ENCODE results near the gene CPEB3. TPM values are rescaled to one million over a fixed set of nuclear protein-coding genes. Genes with fewer than 3 reads are reported as not detected.

The CPEB3 gene
- total and polyA plus RNA-seq, 5 experiments from 2014 or later: 0.92 to 2.9 (median 1.4) TPM

- POLR2A ChIA-PET: no interaction called here
- ATAC-seq (no peak), DNase-seq (no peak)
- Mint-ChIP-seq H3K27me3 (no peaks in the 10 kb centered on the region), H3K9me3 (no peaks in the 10 kb centered on the region), H3K36me3 (peaks cover 0 to 4% (median 2%) of the 10 kb centered on the region in 3 donors), H3K4me3 (no peak overlapping the region), H3K4me1 (peaks cover 0 to 8% (median 1%) of the 10 kb centered on the region in 4 donors), H3K27ac (no peak overlapping the region)
Measured at GRCh38 chr10:92102601-92103213, 188.2 kb downstream of the CPEB3 start.

DNA sequence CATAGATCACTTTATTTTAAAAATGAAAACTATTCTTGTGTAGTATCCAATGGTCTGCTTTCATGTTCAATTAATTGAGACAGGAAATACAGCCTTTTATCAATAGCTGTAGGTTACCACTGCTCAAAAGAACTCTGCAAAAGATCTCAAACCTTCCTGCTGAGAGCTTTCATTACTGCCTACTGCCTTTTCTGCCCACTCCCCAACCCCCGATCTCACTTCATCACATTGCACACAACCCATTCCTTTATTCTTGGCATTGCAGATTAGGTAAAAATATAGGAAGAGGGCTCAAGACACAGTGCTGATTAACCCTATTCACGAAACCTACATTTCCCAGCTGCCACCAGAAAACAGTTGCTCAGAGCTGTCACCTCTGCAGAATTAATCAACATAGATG lies 195.9 kb downstream of the CPEB3 start:
- ATAC-seq (no peak), DNase-seq (no peak)
- Mint-ChIP-seq H3K36me3 (peaks cover 0 to 2% (median 0%) of the 10 kb centered on the region in 3 donors), H3K4me3 (no peak overlapping the region), H3K27ac (peak overlapping the region in 1 of 10 donors; percentile 26), H3K4me1 (peaks cover 0 to 2% (median 0%) of the 10 kb centered on the region in 4 donors), H3K27me3 (no peaks in the 10 kb centered on the region), H3K9me3 (no peaks in the 10 kb centered on the region)
- POLR2A ChIA-PET: no interaction called here

GRCh38 chr10:92091965-92092364 lies 198.9 kb downstream of the CPEB3 start:
- POLR2A ChIA-PET: no interaction called here
- Mint-ChIP-seq H3K9me3 (no peaks in the 10 kb centered on the region), H3K27ac (no peak overlapping the region), H3K36me3 (no peaks in the 10 kb centered on the region), H3K4me3 (no peak overlapping the region), H3K4me1 (peaks cover 0 to 2% (median 2%) of the 10 kb centered on the region in 4 donors), H3K27me3 (no peaks in the 10 kb centered on the region)
- ATAC-seq (no peak), DNase-seq (no peak)

DNA sequence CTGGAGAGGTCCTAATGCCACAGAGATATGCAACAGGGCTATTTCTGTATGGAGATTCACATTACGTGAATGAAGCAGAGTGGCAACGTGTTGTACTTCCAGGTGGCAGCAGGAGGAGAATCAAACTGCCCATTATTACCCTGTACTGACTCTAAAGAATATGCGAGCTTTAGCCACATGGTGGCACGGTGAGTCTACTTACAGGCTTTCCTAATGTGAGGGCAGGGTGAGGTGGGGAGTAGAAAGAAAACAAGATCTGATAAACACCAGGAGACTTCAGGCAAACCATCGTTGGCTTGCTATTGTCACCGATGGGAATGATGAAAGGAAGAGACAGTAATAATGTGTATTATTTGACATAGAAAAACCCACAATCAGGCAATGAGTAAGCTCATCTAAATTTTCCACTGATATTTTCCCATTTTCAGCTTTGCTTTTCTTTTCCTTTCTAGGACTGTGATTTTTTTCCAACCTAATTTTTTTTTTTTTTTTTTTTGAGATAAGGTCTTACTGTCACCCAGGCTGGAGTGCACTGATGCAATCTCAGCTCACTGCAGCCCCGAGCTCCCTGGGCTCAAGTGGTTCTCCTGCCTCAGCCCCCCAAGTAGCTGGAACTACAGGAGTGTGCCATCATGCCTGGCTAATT lies 203.0 kb downstream of the CPEB3 start:
- ATAC-seq (peak; percentile 89 to 90), DNase-seq (peak; percentile 5 to 70 (median 40))
- peaks cover 0 to 2% (median 0%) of the 10 kb centered on the region in 3 donors for H3K36me3 Mint-ChIP-seq
- no peaks in the 10 kb centered on the region for H3K9me3 Mint-ChIP-seq
- peaks cover 0 to 2% (median under 1%) of the 10 kb centered on the region in 4 donors for H3K4me1 Mint-ChIP-seq
- H3K4me3 Mint-ChIP-seq: no peak overlapping the region
- H3K27ac Mint-ChIP-seq: peak overlapping the region in 2 of 10 donors; percentile 73 to 78
- H3K27me3 Mint-ChIP-seq: no peaks in the 10 kb centered on the region
- POLR2A ChIA-PET: interaction anchor here (0.6 to 0.7 kb wide), 3 partner anchors 134 to 470 kb away, joined by 3 to 8 read pairs (median 3); no protein-coding TSS in a partner anchor

GRCh38 chr10:92082583-92083280 lies 208.1 kb downstream of the CPEB3 start:
- Mint-ChIP-seq H3K27ac (no peak overlapping the region), H3K36me3 (peaks cover 7 to 36% (median 9%) of the 10 kb centered on the region in 3 donors)

DNA sequence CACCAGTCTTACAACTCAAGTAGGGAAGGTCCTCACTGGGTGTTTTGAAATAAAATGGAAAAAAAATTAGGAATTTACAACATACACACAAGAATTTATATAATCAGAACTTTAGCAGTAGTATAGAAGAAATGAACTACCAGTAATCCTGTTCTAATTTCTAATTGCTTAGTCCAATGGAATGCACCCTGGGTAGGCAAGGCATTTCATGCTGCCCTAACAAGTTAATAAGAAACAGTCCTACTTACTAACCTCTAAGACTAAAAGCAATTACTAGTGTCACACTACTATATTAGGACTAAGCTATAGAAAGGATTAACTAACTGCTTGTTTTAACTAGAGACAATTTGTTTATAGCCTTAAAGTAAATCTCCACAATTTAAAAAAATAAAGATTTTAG lies 209.2 kb downstream of the CPEB3 start:
- no peaks in the 10 kb centered on the region for H3K9me3 Mint-ChIP-seq
- POLR2A ChIA-PET: no interaction called here
- DNase-seq (no peak), ATAC-seq (no peak)
- H3K27me3 Mint-ChIP-seq: no peaks in the 10 kb centered on the region
- no peak overlapping the region for H3K4me3 Mint-ChIP-seq
- H3K27ac Mint-ChIP-seq: no peak overlapping the region
- no peaks in the 10 kb centered on the region for H3K4me1 Mint-ChIP-seq
- peaks cover 7 to 41% (median 11%) of the 10 kb centered on the region in 3 donors for H3K36me3 Mint-ChIP-seq

More at GRCh38 chr10:92082583-92083280, 208.1 kb downstream of the CPEB3 start:
- DNase-seq (no peak), ATAC-seq (no peak)
- Mint-ChIP-seq H3K4me3 (no peak overlapping the region), H3K9me3 (no peaks in the 10 kb centered on the region), H3K27me3 (no peaks in the 10 kb centered on the region), H3K4me1 (no peaks in the 10 kb centered on the region)
- POLR2A ChIA-PET: no interaction called here

DNA sequence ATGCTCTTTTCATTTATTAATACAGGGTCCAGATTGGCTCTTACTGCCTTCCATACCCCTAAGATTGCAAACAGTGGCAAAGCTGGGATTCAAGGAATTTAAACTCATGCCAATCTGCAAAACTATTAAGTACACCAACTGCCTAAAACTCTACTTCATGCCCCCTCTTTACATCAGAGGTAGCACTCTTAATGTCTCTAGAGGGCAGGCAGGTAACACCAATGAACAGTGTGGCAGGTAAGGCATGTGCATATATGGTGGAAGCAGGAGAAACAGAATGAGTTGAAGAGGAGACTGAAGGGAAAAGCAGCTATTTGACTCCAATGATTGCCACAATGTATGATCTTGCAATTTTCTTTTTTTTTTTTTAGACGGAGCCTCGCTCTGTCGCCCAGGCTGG lies 210.6 kb downstream of the CPEB3 start:
- Mint-ChIP-seq H3K4me3 (no peak overlapping the region), H3K27ac (no peak overlapping the region), H3K9me3 (no peaks in the 10 kb centered on the region), H3K36me3 (peaks cover 7 to 41% (median 11%) of the 10 kb centered on the region in 3 donors), H3K27me3 (no peaks in the 10 kb centered on the region), H3K4me1 (peaks cover 0 to 2% (median 0%) of the 10 kb centered on the region in 4 donors)
- DNase-seq: no peak
- no peak for ATAC-seq
- POLR2A ChIA-PET: no interaction called here

DNA sequence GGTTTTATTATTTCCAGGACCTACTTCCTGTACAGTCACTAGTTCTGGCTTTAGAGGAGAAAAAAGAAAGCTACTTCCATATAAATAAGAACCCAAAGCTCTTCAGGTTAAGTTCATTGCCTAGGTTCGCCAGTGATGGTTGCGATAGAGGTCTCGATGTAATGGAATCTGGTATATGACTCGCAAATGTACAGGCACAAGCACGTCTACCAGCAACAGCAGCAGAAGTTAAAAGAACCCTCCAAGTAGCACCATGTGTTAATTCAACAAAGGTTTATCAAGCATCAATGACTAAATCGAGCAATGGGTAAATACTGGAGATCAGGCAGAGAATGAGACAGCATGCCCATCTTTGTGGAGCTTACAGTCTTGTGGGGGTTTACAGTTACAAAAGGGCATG lies 211.9 kb downstream of the CPEB3 start:
- no peak for ATAC-seq
- H3K36me3 Mint-ChIP-seq: peaks cover 7 to 39% (median 12%) of the 10 kb centered on the region in 3 donors
- H3K9me3 Mint-ChIP-seq: no peaks in the 10 kb centered on the region
- no peak overlapping the region for H3K27ac Mint-ChIP-seq
- peaks cover 0 to 2% (median 0%) of the 10 kb centered on the region in 4 donors for H3K4me1 Mint-ChIP-seq
- POLR2A ChIA-PET: no interaction called here
- H3K27me3 Mint-ChIP-seq: no peaks in the 10 kb centered on the region
- no peak for DNase-seq
- no peak overlapping the region for H3K4me3 Mint-ChIP-seq

DNA sequence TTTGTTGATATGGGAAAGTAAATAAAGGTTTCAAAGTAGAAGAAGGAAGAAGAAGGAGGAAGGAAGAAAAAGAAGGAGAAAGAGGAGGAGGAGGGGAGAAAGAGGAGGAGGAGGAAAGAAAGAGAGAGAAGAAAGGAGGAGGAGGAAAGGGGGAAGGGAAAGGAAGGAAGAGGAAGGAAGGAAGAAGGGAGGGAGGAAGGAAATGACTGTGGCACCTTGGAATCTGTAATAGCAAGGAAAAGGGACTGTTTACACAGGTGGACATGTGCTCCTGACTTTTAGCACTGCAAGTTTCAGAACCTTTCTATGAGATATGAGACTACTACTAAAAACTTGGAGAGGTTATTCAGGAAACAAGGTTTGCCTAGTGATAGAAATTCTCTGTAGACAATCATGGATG lies 214.2 kb downstream of the CPEB3 start:
- H3K27ac Mint-ChIP-seq: peak overlapping the region in 1 of 10 donors; percentile 30
- H3K36me3 Mint-ChIP-seq: peaks cover 7 to 37% (median 12%) of the 10 kb centered on the region in 3 donors
- peaks cover 0 to 2% (median 0%) of the 10 kb centered on the region in 4 donors for H3K4me1 Mint-ChIP-seq
- H3K27me3 Mint-ChIP-seq: no peaks in the 10 kb centered on the region
- ATAC-seq (no peak), DNase-seq (no peak)
- POLR2A ChIA-PET: no interaction called here
- H3K4me3 Mint-ChIP-seq: no peak overlapping the region
- no peaks in the 10 kb centered on the region for H3K9me3 Mint-ChIP-seq

GRCh38 chr10:92075829-92076228 lies 215.0 kb downstream of the CPEB3 start:
- no peak overlapping the region for H3K27ac Mint-ChIP-seq
- H3K36me3 Mint-ChIP-seq: peaks cover under 1 to 30% (median 6%) of the 10 kb centered on the region in 3 donors
- POLR2A ChIA-PET: interaction anchor here (0.6 kb wide), 1 partner anchor 13 kb away, joined by 5 read pairs; no protein-coding TSS in a partner anchor
- DNase-seq: no peak
- peaks cover 0 to 2% (median 0%) of the 10 kb centered on the region in 4 donors for H3K4me1 Mint-ChIP-seq
- H3K4me3 Mint-ChIP-seq: no peak overlapping the region
- no peak for ATAC-seq
- no peaks in the 10 kb centered on the region for H3K27me3 Mint-ChIP-seq
- H3K9me3 Mint-ChIP-seq: no peaks in the 10 kb centered on the region

DNA sequence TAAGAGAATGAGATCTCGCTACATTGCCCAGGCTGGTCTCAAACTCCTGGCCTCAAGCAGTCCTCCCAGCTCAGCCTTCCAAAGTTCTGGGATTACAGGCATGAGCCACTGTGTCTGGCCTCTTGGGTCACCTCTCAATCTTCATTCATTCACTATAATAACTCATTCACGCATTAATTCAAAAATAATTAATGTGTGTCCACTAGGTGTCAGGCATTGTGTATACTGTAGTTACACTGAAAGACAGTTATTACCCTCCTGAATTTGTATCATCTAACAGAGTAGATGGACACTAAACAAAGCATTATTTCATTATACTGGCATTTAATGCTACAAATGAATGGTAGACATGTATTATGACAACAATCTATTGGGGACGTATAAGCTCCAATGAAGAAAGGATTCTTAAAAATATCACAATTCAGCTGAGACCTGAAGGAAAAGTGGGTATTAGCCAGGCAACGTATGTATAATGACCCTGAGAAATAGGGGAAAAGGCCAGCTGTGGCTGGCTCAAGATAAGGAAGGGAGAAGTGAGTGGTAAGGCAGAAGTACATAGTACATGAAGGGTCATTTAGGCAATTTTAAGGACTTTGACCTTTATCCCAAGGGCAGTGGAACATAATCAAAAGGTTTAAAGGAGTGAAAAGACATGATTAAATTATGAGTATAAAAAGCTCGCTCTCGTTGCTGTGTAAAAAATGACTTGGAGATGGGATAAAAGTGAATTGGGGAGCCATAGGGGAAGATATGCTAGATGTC lies 216.6 kb downstream of the CPEB3 start:
- ATAC-seq (no peak), DNase-seq (no peak)
- Mint-ChIP-seq H3K27ac (no peak overlapping the region), H3K4me1 (peaks cover 0 to 2% (median 0%) of the 10 kb centered on the region in 4 donors), H3K9me3 (no peaks in the 10 kb centered on the region), H3K36me3 (peaks cover 0 to 17% (median 4%) of the 10 kb centered on the region in 3 donors), H3K27me3 (no peaks in the 10 kb centered on the region), H3K4me3 (no peak overlapping the region)
- POLR2A ChIA-PET: no interaction called here

- no peaks in the 10 kb centered on the region for H3K9me3 Mint-ChIP-seq
- no peaks in the 10 kb centered on the region for H3K4me1 Mint-ChIP-seq
- ATAC-seq (no peak), DNase-seq (no peak)
- no peaks in the 10 kb centered on the region for H3K36me3 Mint-ChIP-seq
- H3K27me3 Mint-ChIP-seq: no peaks in the 10 kb centered on the region
- H3K27ac Mint-ChIP-seq: no peak overlapping the region
- no peak overlapping the region for H3K4me3 Mint-ChIP-seq
- POLR2A ChIA-PET: no interaction called here
Measured at GRCh38 chr10:92068900-92069299, 222.0 kb downstream of the CPEB3 start.

Measured in naive thymus-derived CD8-positive, alpha-beta T cell (primary cell).